B cell (primary cell): ENCODE results near the gene EFCAB9. TPM values are rescaled to one million over a fixed set of nuclear protein-coding genes. Genes with fewer than 3 reads are reported as not detected.

Experiments used
- ATAC-seq: fragments of 200-7000 bp; cut with Tn5 transposase; one replicate; pipeline ENCODE4 v1.10.0; 2021; ENCODE audit warnings: low read depth, mild to moderate bottlenecking, moderate number of reproducible peaks, moderate library complexity
- CTCF ChIA-PET: fragments of 350-600 bp; sonication (Branson Sonifier 250); formaldehyde crosslinking; loops from one replicate; lab custom pipeline; 2021; ENCODE audit warnings: antibody characterized with exemption, inconsistent platforms; lab: Charles Lee
- POLR2A ChIA-PET: fragments of 350-600 bp; sonication (Branson Sonifier 250); formaldehyde crosslinking; loops from one replicate; lab custom pipeline; 2021; ENCODE audit warnings: antibody characterized with exemption; lab: Charles Lee
- DNase-seq: peaks from one replicate; pipeline ENCODE4 v3.0.0; 2013
- H2AFZ ChIP-seq: 2 replicates; pipeline ENCODE4 v1.6.1; 2012; ENCODE audit warnings: mild to moderate bottlenecking, low read depth, low read length; ENCODE audit not compliant: insufficient read depth, poor library complexity, severe bottlenecking
- H3K27ac ChIP-seq, 2 donors: 1 replicate in 1 of 2; 2 replicates in 1 of 2; pipeline ENCODE4 v1.5.1; 2012 to 2013; ENCODE audit warnings: low read length in 2 of 2, mild to moderate bottlenecking in 2 of 2, moderate library complexity in 1 of 2
- H3K27me3 ChIP-seq, 4 experiments: fragments of 200-600 bp in 1 of 4; sonication (generic) in 1 of 4; replicated peaks in 1 of 4; 1 replicate in 2 of 4; 2 replicates in 2 of 4; pipeline versions ENCODE4 v1.6.1 to v1.7.0; 2013 to 2016; ENCODE audit warnings: low read length in 3 of 4, mild to moderate bottlenecking in 2 of 4, mixed read lengths in 1 of 4, moderate library complexity in 1 of 4; ENCODE audit not compliant: insufficient read depth in 4 of 4, control insufficient read depth in 3 of 4; ENCODE audit errors: control extremely low read depth in 1 of 4
- H3K36me3 ChIP-seq, 2 experiments: replicated peaks in 1 of 2; 1 replicate in 1 of 2; 2 replicates in 1 of 2; pipeline versions ENCODE4 v1.6.1 to v1.7.1; 2013; ENCODE audit warnings: low read length in 1 of 2; ENCODE audit not compliant: insufficient read depth in 2 of 2, control insufficient read depth in 1 of 2; ENCODE audit errors: control extremely low read depth in 1 of 2, extremely low read depth in 1 of 2
- H3K4me1 ChIP-seq, 2 donors: fragments of 200-600 bp in 1 of 2; sonication (generic) in 1 of 2; 1 replicate in 1 of 2; 2 replicates in 1 of 2; pipeline versions ENCODE4 v1.5.1 to v1.6.1; 2013 to 2017; ENCODE audit warnings: low read length in 2 of 2; ENCODE audit not compliant: control insufficient read depth in 2 of 2, insufficient read depth in 2 of 2
- H3K4me2 ChIP-seq: replicated peaks from 2 replicates; pipeline ENCODE3; 2012; ENCODE audit warnings: mild to moderate bottlenecking, low read depth, low read length; ENCODE audit not compliant: poor library complexity, severe bottlenecking
- H3K4me3 ChIP-seq, 5 experiments: fragments of 200-600 bp in 1 of 5; sonication (generic) in 1 of 5; 1 replicate in 3 of 5; 2 replicates in 2 of 5; pipeline versions ENCODE4 v1.5.1 to v1.7.0; 2011 to 2016; ENCODE audit warnings: low read length in 4 of 5, mild to moderate bottlenecking in 4 of 5, low read depth in 2 of 5, control low read depth in 1 of 5, moderate library complexity in 1 of 5; ENCODE audit not compliant: insufficient read depth in 1 of 5; ENCODE audit errors: control extremely low read depth in 1 of 5, extremely low read depth in 1 of 5
- H3K79me2 ChIP-seq: fragments of 200-600 bp; sonication (generic); one replicate; pipeline ENCODE4 v1.6.0; 2016; ENCODE audit warnings: low read length; ENCODE audit not compliant: control insufficient read depth, insufficient read depth
- H3K9ac ChIP-seq: fragments of 200-600 bp; sonication (generic); 2 replicates; pipeline ENCODE4 v1.6.1; 2017; ENCODE audit warnings: mild to moderate bottlenecking, low read length, moderate library complexity
- H3K9me3 ChIP-seq, 3 donors: one replicate each; pipeline versions ENCODE4 v1.6.1 to v1.7.1; 2013; ENCODE audit warnings: low read length in 2 of 3; ENCODE audit not compliant: control insufficient read depth in 2 of 3, insufficient read depth in 1 of 3; ENCODE audit errors: control extremely low read depth in 1 of 3
- H4K20me1 ChIP-seq: 2 replicates; pipeline ENCODE4 v1.6.0; 2012; ENCODE audit warnings: mild to moderate bottlenecking, low read length; ENCODE audit not compliant: insufficient read depth, control insufficient read depth, poor library complexity, severe bottlenecking
- H3K27ac Mint-ChIP-seq: one replicate; pipeline ENCODE4 v1.8.0; 2021; ENCODE audit warnings: mixed read lengths
- H3K27me3 Mint-ChIP-seq: one replicate; pipeline ENCODE4 v1.8.0; 2021; ENCODE audit warnings: mixed read lengths
- H3K4me1 Mint-ChIP-seq: one replicate; pipeline ENCODE4 v1.8.0; 2021; ENCODE audit warnings: mixed read lengths
- H3K4me3 Mint-ChIP-seq: one replicate; pipeline ENCODE4 v1.8.0; 2021; ENCODE audit warnings: mixed read lengths
- H3K9me3 Mint-ChIP-seq: one replicate; pipeline ENCODE4 v1.8.0; 2022; ENCODE audit warnings: mixed read lengths; ENCODE audit not compliant: insufficient read depth
- EZH2 ChIP-seq: IDR thresholded peaks from 2 replicates; pipeline ENCODE4 v1.6.1; 2012; ENCODE audit warnings: borderline replicate concordance, low read depth, mild to moderate bottlenecking, moderate library complexity, low read length; ENCODE audit not compliant: insufficient read depth, poor library complexity, severe bottlenecking
- WGBS: methylation state at CpG from one replicate; pipeline ENCODE4 v1.1.5; 2013; ENCODE audit warnings: missing lambda C conversion rate; ENCODE audit not compliant: insufficient coverage; 5-methylcytosine and 5-hydroxymethylcytosine counted together
- intact Hi-C: fragments of 100-400 bp; cut with micrococcal nuclease; formaldehyde crosslinking; loops from one replicate; pipeline ENCODE4 v1.10.0; 2022
- polyA plus RNA-seq: library from polyadenylated mRNA; depleted of rRNA; stranded (reverse); fragments of >200 nt; gene quantifications from 2 replicates; pipeline ENCODE4 v1.2.3, GENCODE V29; 2012
- total RNA-seq, 2 donors: library from RNA; stranded (reverse); fragments of 120-200 nt in 1 of 2; gene quantifications; 1 replicate in 1 of 2; 2 replicates in 1 of 2; pipeline versions ENCODE4 v1.2.3 to v1.2.4, GENCODE V29; 2013 to 2022
- TF ChIP-seq, protein P1 (sequence below): fragments of 200-600 bp; IDR thresholded peaks from one replicate; pipeline ENCODE4 v1.8.0; 2022; ENCODE audit warnings: antibody characterized with exemption, mild to moderate bottlenecking

Gene EFCAB9
- total and polyA plus RNA-seq, 2 donors (not counting 1 experiment from before 2014, with no cell fraction given) = not detected

- peaks cover 26 to 43% of the 10 kb centered on the region in 2 donors for H3K4me1 ChIP-seq
- POLR2A ChIA-PET = interaction anchor here (0.5 to 0.9 kb wide), 4 partner anchors 19 to 92 kb away, joined by 4 to 6 read pairs (median 4); no protein-coding TSS in a partner anchor
- peaks cover 4 to 73% of the 10 kb centered on the region in 2 experiments for H3K36me3 ChIP-seq
- peak overlapping the region; percentile 64 for H3K4me2 ChIP-seq
- peak overlapping the region; percentile 83 for H3K27ac Mint-ChIP-seq
- H4K20me1 ChIP-seq = peaks cover 91% of the 10 kb centered on the region
- peak overlapping the region; percentile 24 for H2AFZ ChIP-seq
- no peaks in the 10 kb centered on the region for H3K9me3 ChIP-seq
- H3K27me3 Mint-ChIP-seq = no peaks in the 10 kb centered on the region
- ATAC-seq = peak; percentile 66
- peak overlapping the region; percentile 61 to 75 for H3K27ac ChIP-seq
- H3K4me3 Mint-ChIP-seq = peak overlapping the region; percentile 75
- peak; percentile 60 for DNase-seq
- peaks cover 94% of the 10 kb centered on the region for H3K79me2 ChIP-seq
- intact Hi-C loops = loop anchor here (2.0 to 5.0 kb wide), 2 partner anchors 33 to 38 kb away; partner anchors contain the start of gene STK10
- peak overlapping the region; percentile 1 for H3K9ac ChIP-seq
- CTCF ChIA-PET = interaction anchor here (0.6 to 1.1 kb wide), 2 partner anchors 36 to 38 kb away, joined by 4 to 5 read pairs; partner anchors contain the start of gene STK10
- peak overlapping the region in 2 of 5 experiments; percentile 19 to 23 for H3K4me3 ChIP-seq
- 42% methylated on average over 10 of the region's 16 CpGs for WGBS
- H3K4me1 Mint-ChIP-seq = peaks cover 64% of the 10 kb centered on the region
- no peaks in the 10 kb centered on the region for H3K9me3 Mint-ChIP-seq
- TF ChIP-seq EZH2 = no peak
- TF ChIP-seq, protein P1, sequence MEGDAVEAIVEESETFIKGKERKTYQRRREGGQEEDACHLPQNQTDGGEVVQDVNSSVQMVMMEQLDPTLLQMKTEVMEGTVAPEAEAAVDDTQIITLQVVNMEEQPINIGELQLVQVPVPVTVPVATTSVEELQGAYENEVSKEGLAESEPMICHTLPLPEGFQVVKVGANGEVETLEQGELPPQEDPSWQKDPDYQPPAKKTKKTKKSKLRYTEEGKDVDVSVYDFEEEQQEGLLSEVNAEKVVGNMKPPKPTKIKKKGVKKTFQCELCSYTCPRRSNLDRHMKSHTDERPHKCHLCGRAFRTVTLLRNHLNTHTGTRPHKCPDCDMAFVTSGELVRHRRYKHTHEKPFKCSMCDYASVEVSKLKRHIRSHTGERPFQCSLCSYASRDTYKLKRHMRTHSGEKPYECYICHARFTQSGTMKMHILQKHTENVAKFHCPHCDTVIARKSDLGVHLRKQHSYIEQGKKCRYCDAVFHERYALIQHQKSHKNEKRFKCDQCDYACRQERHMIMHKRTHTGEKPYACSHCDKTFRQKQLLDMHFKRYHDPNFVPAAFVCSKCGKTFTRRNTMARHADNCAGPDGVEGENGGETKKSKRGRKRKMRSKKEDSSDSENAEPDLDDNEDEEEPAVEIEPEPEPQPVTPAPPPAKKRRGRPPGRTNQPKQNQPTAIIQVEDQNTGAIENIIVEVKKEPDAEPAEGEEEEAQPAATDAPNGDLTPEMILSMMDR = no peak
- no peaks in the 10 kb centered on the region for H3K27me3 ChIP-seq
These were observed 43.2 kb upstream of the EFCAB9 start for GRCh38 chr5:172150514-172151425.
